Esophagus squamous epithelium (tissue), 5 donors: ENCODE data around the gene IL6. TPM values are rescaled to one million over a fixed set of nuclear protein-coding genes. Genes with fewer than 3 reads are reported as not detected.
"Not testable (repeated sequence)": the region's sequence is repeated elsewhere in the genome, so short reads cannot be mapped to it uniquely, and the experiment has no call there.

Source experiments
- DNase-seq: peaks from one replicate; lab custom pipeline; 2025; lab: John Stamatoyannopoulos, UW
- H3K27ac ChIP-seq, 4 donors: fragments of 200-600 bp; sonication (generic); one replicate each; pipeline ENCODE4 v1.5.1; 2016 to 2019; ENCODE audit warnings: mild to moderate bottlenecking in 1 of 4
- H3K27me3 ChIP-seq, 4 donors: fragments of 200-600 bp; sonication (generic); 1 replicate in 3 of 4; 2 replicates in 1 of 4; pipeline versions ENCODE4 v1.5.1 to v1.6.0; 2017 to 2021; ENCODE audit warnings: antibody characterized with exemption in 1 of 4
- H3K36me3 ChIP-seq, 3 donors: fragments of 200-600 bp; sonication (generic); one replicate each; pipeline ENCODE4 v1.5.1; 2016 to 2019
- H3K4me1 ChIP-seq, 3 donors: fragments of 200-600 bp; sonication (generic); one replicate each; pipeline ENCODE4 v1.5.1; 2017 to 2019
- H3K4me3 ChIP-seq, 4 donors: fragments of 200-600 bp; sonication (generic); 1 replicate in 3 of 4; 2 replicates in 1 of 4; pipeline ENCODE4 v1.5.1; 2016 to 2019; ENCODE audit warnings: mild to moderate bottlenecking in 2 of 4, moderate library complexity in 1 of 4
- H3K9me3 ChIP-seq, 3 donors: fragments of 200-600 bp; sonication (generic); one replicate each; pipeline ENCODE4 v1.5.1; 2016 to 2019
- CTCF ChIP-seq, 6 experiments: fragments of 450-650 bp in 4 of 6; fragments of 200-600 bp in 2 of 6; sonication (generic) in 2 of 6; IDR thresholded peaks; one replicate each; pipeline ENCODE4 v1.5.1; 2016 to 2019; ENCODE audit warnings: antibody characterized with exemption in 6 of 6, mild to moderate bottlenecking in 4 of 6, moderate library complexity in 4 of 6
- POLR2A ChIP-seq, 4 donors: fragments of 450-650 bp; IDR thresholded peaks; one replicate each; pipeline ENCODE4 v1.6.1; 2017; ENCODE audit warnings: antibody characterized with exemption in 4 of 4, mild to moderate bottlenecking in 4 of 4, moderate library complexity in 3 of 4
- whole genome bisulfite sequencing, 2 donors: methylation state at CpG; one replicate each; pipeline ENCODE4 v1.1.5; 2018; 5-methylcytosine and 5-hydroxymethylcytosine counted together
- intact Hi-C: fragments of 100-400 bp; cut with DNase I; formaldehyde crosslinking; loops from one replicate; pipeline ENCODE4 v1.15.0; 2022
- total RNA-seq, 4 donors: library from RNA; depleted of rRNA; stranded (reverse); fragments of >200 nt; gene quantifications; one replicate each; pipeline ENCODE4 v1.1.0, GENCODE V29; 2016
- donor health status: DM: yes; HTN: yes; CAD: no.

Gene IL6
- total RNA-seq, 4 donors from 2014 or later = 0.95 TPM; not detected in 3

GRCh38 chr7:22681852-22682657 lies 44.9 kb upstream of the IL6 start:
- H3K9me3 ChIP-seq = no peaks in the 10 kb centered on the region
- DNase-seq = no peak
- no peak overlapping the region for H3K4me3 ChIP-seq
- peaks cover 0 to 9% (median 0%) of the 10 kb centered on the region in 4 donors for H3K27me3 ChIP-seq
- no peak overlapping the region for H3K27ac ChIP-seq
- no peaks in the 10 kb centered on the region for H3K36me3 ChIP-seq
- 76 to 83% methylated on average over 4 of the region's 4 CpGs for WGBS, 2 donors
- intact Hi-C loops = no loop called here
- TF ChIP-seq CTCF (IDR thresholded peaks at IDR 0.05) (no peak), POLR2A (IDR thresholded peaks at IDR 0.05) (no peak)
- no peaks in the 10 kb centered on the region for H3K4me1 ChIP-seq

GRCh38 chr7:22683379-22683778 lies 43.6 kb upstream of the IL6 start:
- TF ChIP-seq CTCF (IDR thresholded peaks at IDR 0.05) (no peak), POLR2A (IDR thresholded peaks at IDR 0.05) (no peak)
- no peak for DNase-seq
- H3K4me1 ChIP-seq = peaks cover 0 to under 1% (median 0%) of the 10 kb centered on the region in 3 donors
- WGBS, 2 donors = 71 to 74% methylated on average over 2 of the region's 2 CpGs
- H3K27ac ChIP-seq = no peak overlapping the region
- H3K36me3 ChIP-seq = no peaks in the 10 kb centered on the region
- intact Hi-C loops = no loop called here
- H3K4me3 ChIP-seq = no peak overlapping the region
- no peaks in the 10 kb centered on the region for H3K9me3 ChIP-seq
- peaks cover 0 to 9% (median 0%) of the 10 kb centered on the region in 4 donors for H3K27me3 ChIP-seq

- H3K36me3 ChIP-seq = no peaks in the 10 kb centered on the region
- no peak overlapping the region for H3K4me3 ChIP-seq
- H3K9me3 ChIP-seq = no peaks in the 10 kb centered on the region
- H3K27me3 ChIP-seq = peaks cover 0 to 9% (median 0%) of the 10 kb centered on the region in 4 donors
- DNase-seq = no peak
- H3K27ac ChIP-seq = no peak overlapping the region
- intact Hi-C loops = no loop called here
- peaks cover 0 to 5% (median 0%) of the 10 kb centered on the region in 3 donors for H3K4me1 ChIP-seq
- TF ChIP-seq CTCF (IDR thresholded peaks at IDR 0.05) = no peak
- TF ChIP-seq POLR2A (IDR thresholded peaks at IDR 0.05) = no peak
Measured at GRCh38 chr7:22686620-22687019, 40.4 kb upstream of the IL6 start.

GRCh38 chr7:22688084-22688483 lies 38.9 kb upstream of the IL6 start:
- Histone ChIP-seq H3K4me3 (no peak overlapping the region), H3K27ac (no peak overlapping the region), H3K36me3 (no peaks in the 10 kb centered on the region), H3K9me3 (no peaks in the 10 kb centered on the region), H3K27me3 (no peaks in the 10 kb centered on the region), H3K4me1 (peaks cover 0 to 5% (median 0%) of the 10 kb centered on the region in 3 donors)
- 13 to 24% methylated on average over 2 of the region's 2 CpGs for WGBS, 2 donors
- no peak for DNase-seq
- intact Hi-C loops = no loop called here
- no peak for TF ChIP-seq POLR2A (IDR thresholded peaks at IDR 0.05)
- no peak for TF ChIP-seq CTCF (IDR thresholded peaks at IDR 0.05)

- H3K36me3 ChIP-seq, intact Hi-C loops, H3K4me3 ChIP-seq, H3K9me3 ChIP-seq, DNase-seq, H3K27me3 ChIP-seq, H3K4me1 ChIP-seq, H3K27ac ChIP-seq: not testable (repeated sequence)
- 92 to 96% methylated on average over 8 of the region's 8 CpGs for WGBS, 2 donors
Measured at GRCh38 chr7:22688934-22689333, 38.1 kb upstream of the IL6 start.
